ENCODE results near the gene CFAP65.

GRCh38 chr2:219010162-219010756 lies 31.1 kb downstream of the CFAP65 start:
- peak; percentile 84 for TF ChIP-seq CTCF (IDR thresholded peaks at IDR 0.05)
- no peak for TF ChIP-seq REST (IDR thresholded peaks at IDR 0.05; ENCODE audit: insufficient read depth in 1 of 2, low read depth in 2 of 2, low read length in 1 of 2)

All from Panc1 (cell line).